ACHN (cell line): ENCODE measurements around the gene RCOR1.
"Not testable (repeated sequence)": the region's sequence is repeated elsewhere in the genome, so short reads cannot be mapped to it uniquely, and the experiment has no call there.

ENCODE experiments used
- DNase-seq: peaks from one replicate; pipeline ENCODE4 v3.0.0-alpha.2; 2015
- in situ Hi-C: cut with HindIII; loops from 2 replicates; pipeline ENCODE4 v1.10.0; 2017; ENCODE audit warnings: low sequenced_read_pairs, low pct_ligation_motif_present, low pct_unique_long_range_greater_than_20kb

RCOR1 gene

GRCh38 chr14:102568115-102568614, 24.3 kb upstream of the RCOR1 start:
- DNase-seq = peak; percentile 8
- in situ Hi-C loops = no loop called here

GRCh38 chr14:102570334-102570995, 22.0 kb upstream of the RCOR1 start:
- DNase-seq = no peak
- in situ Hi-C loops = no loop called here

GRCh38 chr14:102571043-102571442, 21.4 kb upstream of the RCOR1 start:
- in situ Hi-C loops = no loop called here
- no peak for DNase-seq

- DNase-seq = no peak
- in situ Hi-C loops = no loop called here
These were observed 20.9 kb upstream of the RCOR1 start for GRCh38 chr14:102571478-102572042.

- DNase-seq, in situ Hi-C loops: not testable (repeated sequence)
These were observed 19.3 kb upstream of the RCOR1 start for GRCh38 chr14:102573161-102573560.

GRCh38 chr14:102573591-102574046, 18.8 kb upstream of the RCOR1 start:
- in situ Hi-C loops = no loop called here
- no peak for DNase-seq

GRCh38 chr14:102574281-102575159, 17.9 kb upstream of the RCOR1 start:
- no peak for DNase-seq
- in situ Hi-C loops = no loop called here

GRCh38 chr14:102575160-102575845, 17.1 kb upstream of the RCOR1 start:
- DNase-seq = no peak
- in situ Hi-C loops = no loop called here

GRCh38 chr14:102575846-102576428, 16.5 kb upstream of the RCOR1 start:
- in situ Hi-C loops, DNase-seq: not testable (repeated sequence)

- in situ Hi-C loops = no loop called here
- DNase-seq = no peak
These were observed 13.6 kb upstream of the RCOR1 start for GRCh38 chr14:102578821-102579220.

GRCh38 chr14:102579696-102580549, 12.5 kb upstream of the RCOR1 start:
- in situ Hi-C loops = no loop called here
- peak; percentile 37 for DNase-seq

GRCh38 chr14:102580550-102581110, 11.8 kb upstream of the RCOR1 start:
- peak; percentile 4 for DNase-seq
- in situ Hi-C loops = no loop called here

GRCh38 chr14:102581193-102581592, 11.3 kb upstream of the RCOR1 start:
- in situ Hi-C loops = no loop called here
- DNase-seq = no peak

- no peak for DNase-seq
- in situ Hi-C loops = no loop called here
These were observed 8.7 kb upstream of the RCOR1 start for GRCh38 chr14:102583726-102584125.

GRCh38 chr14:102584871-102585869, 7.3 kb upstream of the RCOR1 start:
- no peak for DNase-seq
- in situ Hi-C loops = no loop called here

- in situ Hi-C loops = no loop called here
- no peak for DNase-seq
These were observed 5.9 kb upstream of the RCOR1 start for GRCh38 chr14:102586420-102587104.
